DMS153 (cell line): ENCODE results near the gene DPP4.

ENCODE experiments used
- DNase-seq: peaks from one replicate; lab custom pipeline; 2025; lab: John Stamatoyannopoulos, UW

Gene DPP4

GRCh38 chr2:162073888-162074631, at the start of gene DPP4:
Gene DPP4, minus strand, starts transcription at chr2:162074215. Its CDS starts 234 bp downstream, at chr2:162073981.
- peak; percentile 8 for DNase-seq

DNA sequence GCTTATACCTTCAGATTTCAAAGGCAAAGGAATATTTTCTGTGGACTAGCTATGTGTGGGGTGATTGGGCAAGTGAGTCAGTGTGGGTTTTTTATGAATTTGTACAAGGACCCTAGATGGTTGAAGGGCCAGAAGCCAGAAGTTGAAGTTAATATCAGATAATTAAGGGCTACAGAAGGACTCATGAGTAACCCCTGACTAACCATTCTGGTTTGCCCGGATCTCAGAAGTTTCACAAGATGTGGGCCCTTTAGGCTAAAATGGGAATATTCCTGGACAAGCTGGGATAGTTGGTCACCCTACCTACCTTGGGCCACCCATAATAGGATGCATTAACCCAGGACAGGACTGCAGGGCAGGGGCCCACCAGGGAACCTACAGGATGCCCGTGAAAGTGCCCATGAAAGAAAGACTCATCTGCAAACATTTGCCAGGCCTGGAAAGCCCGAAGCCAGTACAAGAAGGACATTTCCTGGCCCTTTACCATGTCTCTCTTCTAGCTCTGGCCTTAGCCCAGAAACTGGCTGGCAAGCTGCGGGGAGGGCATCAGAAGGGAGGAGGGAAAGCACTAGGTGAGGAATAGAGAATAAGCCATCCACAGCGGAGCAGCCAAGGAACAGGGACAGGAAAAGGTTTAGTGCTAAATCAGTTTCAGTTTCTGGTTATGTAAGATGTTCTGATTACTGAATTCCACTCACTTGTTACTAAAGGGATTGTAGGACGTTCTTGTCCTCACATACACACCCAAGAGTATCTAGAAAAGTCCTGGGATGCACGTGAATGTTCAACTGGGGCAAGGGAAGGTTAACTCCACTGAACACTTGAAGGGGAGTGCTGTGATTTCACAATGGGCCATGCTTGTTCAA, 44.4 kb upstream of the DPP4 start:
- DNase-seq: no peak

- no peak for DNase-seq
Observed at GRCh38 chr2:162116352-162116751, 42.3 kb upstream of the DPP4 start.

- no peak for DNase-seq
Observed at GRCh38 chr2:162115076-162115475, 41.1 kb upstream of the DPP4 start.

- DNase-seq: no peak
Observed at GRCh38 chr2:162114271-162114670, 40.3 kb upstream of the DPP4 start.

DNA sequence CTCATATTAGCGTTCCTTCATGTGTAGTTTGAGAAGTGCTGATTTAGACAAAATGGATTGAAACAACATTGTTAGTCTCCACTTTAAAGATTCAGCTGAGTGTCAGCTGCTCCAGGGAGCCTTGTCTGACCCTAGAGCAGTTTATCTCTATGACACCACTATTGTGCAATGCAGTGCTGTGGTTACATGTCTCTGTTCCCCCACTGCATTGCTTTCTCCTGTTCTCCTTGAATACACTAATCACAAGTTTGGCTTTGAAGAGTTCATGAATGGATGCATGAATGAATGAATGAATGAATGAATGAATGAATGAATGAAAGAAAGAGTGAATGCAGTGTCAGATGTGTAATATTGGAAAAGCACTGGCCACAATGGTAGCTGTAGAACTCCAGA, 39.8 kb upstream of the DPP4 start:
- DNase-seq: no peak

- no peak for DNase-seq
Observed at GRCh38 chr2:162113088-162113775, 39.2 kb upstream of the DPP4 start.

- no peak for DNase-seq
Observed at GRCh38 chr2:162111958-162112850, 38.2 kb upstream of the DPP4 start.

DNA sequence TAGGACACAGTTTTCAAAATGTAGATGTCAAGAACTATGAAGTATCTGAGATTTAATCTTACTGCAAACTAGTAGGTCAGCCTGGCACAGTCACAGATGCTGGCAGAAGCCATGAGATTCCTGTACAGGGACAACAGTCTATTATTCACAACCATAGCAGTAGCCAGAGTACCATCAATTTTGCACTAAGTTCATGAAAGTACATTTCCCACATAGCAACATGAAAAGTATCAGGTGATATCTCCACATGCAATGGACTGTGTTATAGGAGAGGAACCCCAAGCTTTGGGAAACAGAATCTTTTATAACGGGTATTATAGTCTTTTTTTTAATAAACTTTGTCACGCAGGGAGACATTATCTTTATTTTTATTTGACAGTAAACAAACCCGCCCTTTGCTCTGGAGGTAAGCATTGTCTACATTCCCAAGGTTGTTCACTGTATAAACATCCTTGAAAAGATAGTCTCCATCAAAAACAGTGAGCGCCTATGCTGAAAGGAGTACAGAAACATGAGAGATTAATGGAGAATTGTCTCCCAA, 33.4 kb upstream of the DPP4 start:
- DNase-seq: no peak

GRCh38 chr2:162106746-162107145, 32.7 kb upstream of the DPP4 start:
- no peak for DNase-seq

DNA sequence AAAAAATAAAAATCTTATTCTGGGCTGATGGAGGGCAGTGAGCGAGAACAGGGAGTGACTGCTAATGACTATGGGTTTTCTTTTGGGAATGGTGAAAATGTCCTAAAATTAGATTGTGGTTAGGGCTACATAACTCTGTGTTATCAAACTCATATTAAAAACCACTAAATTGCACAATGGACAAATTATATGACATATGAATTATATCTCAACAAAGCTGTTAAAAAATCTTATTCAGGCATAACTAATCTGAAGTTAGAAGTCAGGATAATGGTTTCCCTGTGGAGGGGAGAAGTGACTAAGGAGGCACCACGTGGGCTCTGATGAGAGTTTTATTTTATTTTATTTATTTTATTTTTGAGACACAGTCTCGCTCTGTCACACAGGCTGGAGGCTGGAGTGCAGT, 32.1 kb upstream of the DPP4 start:
- no peak for DNase-seq

DNA sequence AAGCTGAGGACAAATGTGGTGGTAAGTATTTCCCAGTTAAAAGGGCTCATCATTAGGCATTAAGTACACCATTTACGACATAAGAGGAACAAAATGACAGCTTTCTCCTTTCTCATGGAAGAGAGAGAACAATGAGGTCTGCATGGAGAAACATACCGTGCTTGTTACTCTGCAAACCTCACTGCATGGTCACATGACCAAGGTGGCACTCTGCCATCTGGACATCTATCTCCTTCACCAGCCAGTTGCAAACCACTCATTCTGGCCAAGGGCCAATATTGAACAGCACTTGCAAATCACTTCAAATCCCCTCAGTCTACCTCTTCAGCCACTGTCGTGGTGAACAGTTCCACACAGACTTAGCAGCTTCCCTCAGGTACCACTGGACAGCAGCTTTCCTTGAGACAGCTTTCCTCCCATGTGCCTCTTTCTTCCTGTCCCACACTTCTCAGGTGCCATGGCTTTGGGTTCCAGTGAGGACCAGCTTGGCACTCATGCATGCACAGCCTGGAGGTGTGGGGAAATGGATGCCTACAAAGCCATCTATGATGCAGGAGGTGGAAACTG, 29.5 kb upstream of the DPP4 start:
- peak; percentile 66 for DNase-seq

DNA sequence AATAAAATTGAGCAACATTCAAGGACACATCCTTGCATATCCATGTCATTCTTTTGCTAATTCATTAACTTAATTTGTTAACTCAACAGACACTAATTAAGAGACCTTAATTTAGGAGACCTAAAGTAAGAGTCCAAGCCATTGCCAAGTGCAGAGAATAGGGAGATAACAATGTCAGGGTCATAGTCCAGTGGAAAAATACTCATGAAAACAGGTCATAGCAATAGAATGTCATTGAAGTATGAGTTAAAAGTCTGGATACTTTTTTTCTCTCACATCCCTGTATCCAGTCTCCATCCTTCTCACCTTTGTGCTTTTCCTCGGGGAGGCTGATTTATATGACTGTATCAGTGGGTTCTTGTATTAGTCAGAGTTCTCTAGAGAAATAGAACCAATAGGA, 26.6 kb upstream of the DPP4 start:
- DNase-seq: no peak

DNA sequence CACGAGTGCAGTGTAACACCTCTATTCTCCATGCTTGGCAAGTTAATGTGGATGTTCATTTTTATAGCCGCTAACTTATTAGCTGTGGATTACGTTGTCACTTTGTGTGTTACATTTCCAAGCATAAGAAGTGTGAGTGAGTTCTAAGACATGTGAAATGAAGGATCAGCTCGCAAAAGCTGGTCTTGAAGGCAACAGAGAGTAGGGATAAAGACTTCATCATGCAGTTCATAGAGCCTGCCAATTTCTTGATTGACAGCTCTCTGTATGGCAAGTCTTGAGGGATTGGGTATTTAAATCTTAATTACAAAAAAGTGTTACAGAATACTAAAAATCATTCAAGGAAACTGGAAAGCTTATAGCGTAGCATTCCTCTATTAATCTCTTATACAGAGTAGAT, 25.8 kb upstream of the DPP4 start:
- DNase-seq: no peak

DNA sequence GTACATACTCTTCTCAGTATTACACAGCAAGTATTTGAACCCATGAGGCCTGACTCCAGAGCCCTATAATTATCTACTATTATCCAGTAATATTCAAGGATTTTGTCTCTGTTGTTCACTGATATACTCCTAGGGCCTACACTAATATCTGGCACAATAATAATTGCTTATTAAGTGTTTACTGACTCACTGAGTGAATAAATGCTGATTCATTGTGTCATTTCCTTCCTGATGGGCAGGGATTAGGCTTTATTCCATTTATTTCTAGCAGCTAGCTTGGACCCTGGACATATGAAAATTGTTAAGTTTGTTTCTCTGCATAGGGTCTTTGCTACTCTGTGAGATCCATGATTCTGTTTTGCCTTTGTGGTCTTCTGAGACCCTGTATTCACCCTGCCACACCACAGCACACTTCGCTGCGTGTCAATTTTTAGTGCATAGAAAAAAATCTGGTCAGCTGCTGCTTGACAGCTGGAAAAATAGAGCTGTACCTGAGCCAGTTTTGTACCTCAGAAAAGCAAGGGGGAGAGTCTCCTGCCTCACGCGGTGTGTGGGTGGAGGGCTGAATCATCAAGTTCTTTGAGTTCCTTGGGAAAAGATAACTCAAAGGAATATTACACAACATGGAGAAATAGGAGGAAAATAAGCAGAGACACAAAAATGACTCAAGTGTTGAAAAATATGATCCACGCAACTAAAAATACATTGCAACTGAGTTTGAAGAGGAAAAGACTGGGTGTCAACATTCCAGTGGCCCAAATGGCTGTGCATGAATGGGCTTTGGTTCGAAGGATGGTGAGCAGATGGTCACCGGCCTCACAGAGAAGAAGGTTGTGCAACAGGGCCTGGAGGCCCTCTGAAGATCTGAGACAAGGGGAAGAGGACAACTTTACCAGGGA, 18.9 kb upstream of the DPP4 start:
- no peak for DNase-seq

GRCh38 chr2:162092008-162092390, 18.0 kb upstream of the DPP4 start:
- DNase-seq: no peak

DNA sequence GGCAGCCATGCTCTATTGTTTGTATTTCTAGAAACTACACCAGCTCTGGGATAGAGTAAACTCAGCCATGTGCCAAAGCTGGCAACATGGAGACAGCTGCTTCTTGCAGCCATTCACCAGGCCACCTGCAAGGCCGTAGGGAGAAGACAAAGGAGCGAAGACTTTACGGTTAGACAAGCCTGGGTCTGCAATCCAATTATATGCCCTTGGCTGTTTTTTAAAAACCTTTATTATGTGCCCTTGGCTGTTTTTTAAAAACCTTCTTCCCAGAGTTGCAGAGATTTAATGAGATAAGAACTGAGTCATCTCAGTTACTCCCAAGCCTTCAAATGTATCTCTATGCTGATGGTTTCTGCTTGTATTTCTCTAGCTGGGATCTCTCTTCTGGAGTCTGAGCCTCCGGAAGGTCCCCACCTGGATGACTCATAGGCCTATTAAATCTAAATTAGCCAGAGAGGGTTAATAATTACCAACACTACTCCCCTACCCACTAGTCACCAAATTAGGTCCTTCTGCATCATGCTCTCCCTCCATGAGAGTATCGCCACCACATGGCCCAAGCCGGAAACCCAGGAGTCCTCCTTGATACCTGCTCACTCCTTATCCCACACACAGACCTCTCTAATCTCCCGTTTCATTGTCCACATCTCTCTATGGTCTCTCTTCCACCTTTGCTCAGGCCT, 17.5 kb upstream of the DPP4 start:
- DNase-seq: peak; percentile 36

DNA sequence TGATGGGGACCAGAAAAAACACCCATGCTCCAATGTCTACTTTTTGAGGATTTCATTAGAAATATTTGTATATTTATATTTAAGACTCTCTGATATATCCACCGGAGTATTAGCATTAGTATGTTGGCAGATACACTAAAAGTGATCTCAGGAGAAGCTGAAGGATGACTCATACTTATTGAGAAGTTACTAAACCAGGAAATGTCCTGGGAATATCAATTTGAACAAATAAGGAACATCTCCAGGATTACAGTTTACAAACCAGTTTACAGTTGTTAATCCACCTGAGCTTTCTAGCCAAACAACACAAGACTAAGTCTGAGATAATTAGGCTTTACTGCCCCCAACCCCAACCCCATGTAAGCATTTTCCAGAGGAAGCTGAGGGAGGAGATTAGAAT, 16.1 kb upstream of the DPP4 start:
- peak; percentile 26 for DNase-seq

GRCh38 chr2:162086904-162087303, 12.9 kb upstream of the DPP4 start:
- no peak for DNase-seq
